ENCODE data around the gene UFL1. TPM values are rescaled to one million over a fixed set of nuclear protein-coding genes. Genes with fewer than 3 reads are reported as not detected.
"Not testable (repeated sequence)": the region's sequence is repeated elsewhere in the genome, so short reads cannot be mapped to it uniquely, and the experiment has no call there.

UFL1 gene
- total RNA-seq (10 to 100 TPM; 35.0 to 38.5 TPM), polyA plus RNA-seq (10 to 100 TPM; 18.5 to 25.1 TPM)

GRCh38 chr6:96521644-96522464 is at the start of gene UFL1:
Gene UFL1, plus strand, starts transcription at chr6:96521806. Its CDS starts 68 bp downstream, at chr6:96521874.
- POLR2A ChIA-PET (ENCODE audit: partially characterized antibody), result interaction anchor here (0.6 to 6.8 kb wide), 12 partner anchors 9 to 945 kb away, joined by 3 to 117 read pairs (median 4); partner anchors contain the start of genes KLHL32 and MANEA
- Mint-ChIP-seq H3K27me3 (no peaks in the 10 kb centered on the region), H3K36me3 (peaks cover 11 to 38% of the 10 kb centered on the region in 2 donors), H3K4me1 (peaks cover 16 to 41% (median 23%) of the 10 kb centered on the region in 4 donors), H3K27ac (peak within 1 kb of the TSS; percentile 99 to 100 (median 100)), H3K4me3 (peak within 1 kb of the TSS; percentile 96 to 100 (median 100)), H3K9me3 (peaks cover 0 to 5% (median 0%) of the 10 kb centered on the region in 8 donors)
- CTCF ChIA-PET (ENCODE audit: partially characterized antibody), result interaction anchor here (1.0 to 2.3 kb wide), 3 partner anchors 23 to 54 kb away, joined by 3 to 25 read pairs (median 4); no protein-coding TSS in a partner anchor
- Histone ChIP-seq H3K9me3 (ENCODE audit: control insufficient read depth in 1 of 2, low read length in 2 of 2) (no peaks in the 10 kb centered on the region), H3K27me3 (ENCODE audit: insufficient read depth, low read length) (no peaks in the 10 kb centered on the region), H3K4me1 (ENCODE audit: insufficient read depth, low read length) (peaks cover 36% of the 10 kb centered on the region), H3K27ac (ENCODE audit: low read depth, low read length) (peak within 1 kb of the TSS; percentile 97), H3K4me3 (ENCODE audit: low read length in 2 of 2) (peak within 1 kb of the TSS; percentile 77 to 79), H3K36me3 (ENCODE audit: insufficient read depth, low read length) (peaks cover 8% of the 10 kb centered on the region)
- intact Hi-C loops (cut with micrococcal nuclease), result loop anchor here (1.0 to 10.0 kb wide), 7 partner anchors 23 to 945 kb away; partner anchors contain the start of genes GPR63, KLHL32, MANEA and MMS22L
- DNase-seq, result peak; percentile 91 to 96 (median 94)

- H3K4me3 Mint-ChIP-seq; POLR2A ChIA-PET (ENCODE audit: partially characterized antibody): not testable (repeated sequence)
- H3K9me3 Mint-ChIP-seq, result peaks cover 0 to 36% (median 18%) of the 10 kb centered on the region in 8 donors
Observed at GRCh38 chr6:96472291-96472690, 49.3 kb upstream of the UFL1 start.

GRCh38 chr6:96478695-96479094 is 42.9 kb upstream of the UFL1 start:
- Mint-ChIP-seq H3K27ac (no peak overlapping the region), H3K27me3 (peaks cover 0 to 1% of the 10 kb centered on the region in 2 donors), H3K9me3 (peaks cover 2 to 67% (median 42%) of the 10 kb centered on the region in 8 donors), H3K4me3 (no peak overlapping the region), H3K4me1 (no peaks in the 10 kb centered on the region), H3K36me3 (peaks cover 3 to 5% of the 10 kb centered on the region in 2 donors)
- H3K27me3 ChIP-seq (ENCODE audit: insufficient read depth, low read length), result no peaks in the 10 kb centered on the region
- POLR2A ChIA-PET (ENCODE audit: partially characterized antibody), result no interaction called here
- H3K27ac ChIP-seq (ENCODE audit: low read depth, low read length), result no peak overlapping the region
- no peak for DNase-seq
- no peaks in the 10 kb centered on the region for H3K9me3 ChIP-seq (ENCODE audit: control insufficient read depth in 1 of 2, low read length in 2 of 2)
- CTCF ChIA-PET (ENCODE audit: partially characterized antibody), result no interaction called here
- no peaks in the 10 kb centered on the region for H3K36me3 ChIP-seq (ENCODE audit: insufficient read depth, low read length)
- H3K4me3 ChIP-seq (ENCODE audit: low read length in 2 of 2), result no peak overlapping the region
- H3K4me1 ChIP-seq (ENCODE audit: insufficient read depth, low read length), result no peaks in the 10 kb centered on the region
- intact Hi-C loops (cut with micrococcal nuclease), result no loop called here

More at GRCh38 chr6:96472291-96472690, 49.3 kb upstream of the UFL1 start:
- H3K36me3 Mint-ChIP-seq; H3K27me3 Mint-ChIP-seq; H3K9me3 ChIP-seq (ENCODE audit: control insufficient read depth in 1 of 2, low read length in 2 of 2); H3K4me1 Mint-ChIP-seq; H3K27ac Mint-ChIP-seq; intact Hi-C loops (cut with micrococcal nuclease); DNase-seq; H3K27ac ChIP-seq (ENCODE audit: low read depth, low read length); H3K4me3 ChIP-seq (ENCODE audit: low read length in 2 of 2); H3K4me1 ChIP-seq (ENCODE audit: insufficient read depth, low read length); CTCF ChIA-PET (ENCODE audit: partially characterized antibody); H3K27me3 ChIP-seq (ENCODE audit: insufficient read depth, low read length); H3K36me3 ChIP-seq (ENCODE audit: insufficient read depth, low read length): not testable (repeated sequence)

GRCh38 chr6:96491926-96492325 is 29.7 kb upstream of the UFL1 start:
- peaks cover 0 to 1% of the 10 kb centered on the region in 2 donors for H3K27me3 Mint-ChIP-seq
- Histone ChIP-seq H3K4me3 (ENCODE audit: low read length in 2 of 2) (no peak overlapping the region), H3K27ac (ENCODE audit: low read depth, low read length) (no peak overlapping the region), H3K36me3 (ENCODE audit: insufficient read depth, low read length) (no peaks in the 10 kb centered on the region), H3K4me1 (ENCODE audit: insufficient read depth, low read length) (peaks cover 1% of the 10 kb centered on the region), H3K9me3 (ENCODE audit: control insufficient read depth in 1 of 2, low read length in 2 of 2) (peaks cover 0 to 4% of the 10 kb centered on the region in 2 donors), H3K27me3 (ENCODE audit: insufficient read depth, low read length) (no peaks in the 10 kb centered on the region)
- H3K4me3 Mint-ChIP-seq, result no peak overlapping the region
- CTCF ChIA-PET (ENCODE audit: partially characterized antibody), result no interaction called here
- intact Hi-C loops (cut with micrococcal nuclease), result no loop called here
- H3K27ac Mint-ChIP-seq, result no peak overlapping the region
- peaks cover 2 to 84% (median 42%) of the 10 kb centered on the region in 8 donors for H3K9me3 Mint-ChIP-seq
- H3K4me1 Mint-ChIP-seq, result peaks cover 0 to 9% (median 0%) of the 10 kb centered on the region in 4 donors
- H3K36me3 Mint-ChIP-seq, result peaks cover 7 to 13% of the 10 kb centered on the region in 2 donors
- POLR2A ChIA-PET (ENCODE audit: partially characterized antibody), result interaction anchor here (1.0 kb wide), 1 partner anchor 30 kb away, joined by 3 read pairs; the partner anchor contains the start of gene UFL1
- no peak for DNase-seq

GRCh38 chr6:96499781-96500180 is 21.8 kb upstream of the UFL1 start:
- Mint-ChIP-seq H3K4me1 (peaks cover 30 to 47% (median 33%) of the 10 kb centered on the region in 4 donors), H3K4me3 (peak overlapping the region in 7 of 8 donors; percentile 49 to 73 (median 61)), H3K36me3 (peaks cover 13 to 14% of the 10 kb centered on the region in 2 donors), H3K9me3 (peaks cover 0 to 58% (median 24%) of the 10 kb centered on the region in 8 donors), H3K27ac (peak overlapping the region; percentile 47 to 88 (median 84)), H3K27me3 (peaks cover 0 to 1% of the 10 kb centered on the region in 2 donors)
- peak; percentile 65 to 81 (median 77) for DNase-seq
- Histone ChIP-seq H3K27me3 (ENCODE audit: insufficient read depth, low read length) (no peaks in the 10 kb centered on the region), H3K4me3 (ENCODE audit: low read length in 2 of 2) (peak overlapping the region in 1 of 2 donors; percentile 41), H3K4me1 (ENCODE audit: insufficient read depth, low read length) (peaks cover 36% of the 10 kb centered on the region), H3K36me3 (ENCODE audit: insufficient read depth, low read length) (no peaks in the 10 kb centered on the region), H3K27ac (ENCODE audit: low read depth, low read length) (peak overlapping the region; percentile 16), H3K9me3 (ENCODE audit: control insufficient read depth in 1 of 2, low read length in 2 of 2) (no peaks in the 10 kb centered on the region)
- intact Hi-C loops (cut with micrococcal nuclease), result loop anchor here (1.0 kb wide), 1 partner anchor 22 kb away; the partner anchor contains the start of gene UFL1
- ChIA-PET CTCF (ENCODE audit: partially characterized antibody) (interaction anchor here (1.0 to 3.9 kb wide), 14 partner anchors 9 to 919 kb away, joined by 3 to 25 read pairs (median 6); partner anchors contain the start of gene UFL1), POLR2A (ENCODE audit: partially characterized antibody) (interaction anchor here (0.7 to 5.6 kb wide), 7 partner anchors 16 to 52 kb away, joined by 3 to 117 read pairs (median 4); partner anchors contain the start of gene UFL1)

- intact Hi-C loops (cut with micrococcal nuclease), result no loop called here
- Mint-ChIP-seq H3K9me3 (peaks cover 0 to 35% (median 12%) of the 10 kb centered on the region in 8 donors), H3K27ac (peak overlapping the region in 2 of 7 donors; percentile 2 to 48), H3K36me3 (peaks cover 18 to 26% of the 10 kb centered on the region in 2 donors), H3K27me3 (no peaks in the 10 kb centered on the region), H3K4me3 (no peak overlapping the region), H3K4me1 (peaks cover 22 to 28% (median 25%) of the 10 kb centered on the region in 4 donors)
- Histone ChIP-seq H3K27ac (ENCODE audit: low read depth, low read length) (no peak overlapping the region), H3K27me3 (ENCODE audit: insufficient read depth, low read length) (no peaks in the 10 kb centered on the region), H3K4me3 (ENCODE audit: low read length in 2 of 2) (no peak overlapping the region), H3K9me3 (ENCODE audit: control insufficient read depth in 1 of 2, low read length in 2 of 2) (no peaks in the 10 kb centered on the region), H3K36me3 (ENCODE audit: insufficient read depth, low read length) (no peaks in the 10 kb centered on the region), H3K4me1 (ENCODE audit: insufficient read depth, low read length) (peaks cover 28% of the 10 kb centered on the region)
- no peak for DNase-seq
- POLR2A ChIA-PET (ENCODE audit: partially characterized antibody), result interaction anchor here (5.6 kb wide), 1 partner anchor 18 kb away, joined by 117 read pairs; the partner anchor contains the start of gene UFL1
- CTCF ChIA-PET (ENCODE audit: partially characterized antibody), result no interaction called here
Observed at GRCh38 chr6:96502915-96503314, 18.7 kb upstream of the UFL1 start.

- Mint-ChIP-seq H3K4me3 (no peak overlapping the region), H3K27ac (no peak overlapping the region), H3K36me3 (peaks cover 38% of the 10 kb centered on the region in 2 donors)
Observed at GRCh38 chr6:96505363-96505762, 16.2 kb upstream of the UFL1 start.

More at GRCh38 chr6:96505363-96505762, 16.2 kb upstream of the UFL1 start:
- Mint-ChIP-seq H3K27me3 (no peaks in the 10 kb centered on the region), H3K9me3 (peaks cover 5 to 29% (median 19%) of the 10 kb centered on the region in 8 donors), H3K4me1 (peaks cover 3 to 4% (median 3%) of the 10 kb centered on the region in 4 donors)
- Histone ChIP-seq H3K27me3 (ENCODE audit: insufficient read depth, low read length) (no peaks in the 10 kb centered on the region), H3K36me3 (ENCODE audit: insufficient read depth, low read length) (no peaks in the 10 kb centered on the region), H3K9me3 (ENCODE audit: control insufficient read depth in 1 of 2, low read length in 2 of 2) (no peaks in the 10 kb centered on the region), H3K4me3 (ENCODE audit: low read length in 2 of 2) (no peak overlapping the region), H3K27ac (ENCODE audit: low read depth, low read length) (no peak overlapping the region), H3K4me1 (ENCODE audit: insufficient read depth, low read length) (peaks cover 4% of the 10 kb centered on the region)
- CTCF ChIA-PET (ENCODE audit: partially characterized antibody), result interaction anchor here (0.8 kb wide), 1 partner anchor 392 kb away, joined by 4 read pairs; no protein-coding TSS in a partner anchor
- no peak for DNase-seq
- POLR2A ChIA-PET (ENCODE audit: partially characterized antibody), result no interaction called here
- intact Hi-C loops (cut with micrococcal nuclease), result no loop called here
